ENCODE measurements around the gene MAGEF1.

GRCh38 chr3:184739594-184740505 is 28.0 kb upstream of the MAGEF1 start:
- TF ChIP-seq CTCF (IDR thresholded peaks at IDR 0.05 in 2 of 3, conservative IDR thresholded peaks at IDR 0.05 in 1 of 3; ENCODE audit: control insufficient read depth in 2 of 3, extremely low read depth in 1 of 3, insufficient read depth in 1 of 3, low read depth in 3 of 3, low read length in 3 of 3) (no peak), USF1 (IDR thresholded peaks at IDR 0.05; ENCODE audit: borderline replicate concordance, extremely low read length, insufficient read depth, low read depth, low read length) (no peak), NFYB (IDR thresholded peaks at IDR 0.05; ENCODE audit: insufficient read depth, low read depth, low read length) (no peak), NRF1 (conservative IDR thresholded peaks at IDR 0.05; ENCODE audit: low read depth, low read length) (no peak), CREM (IDR thresholded peaks at IDR 0.05; ENCODE audit: low read depth) (no peak), SMAD5 (IDR thresholded peaks at IDR 0.05; ENCODE audit: low read depth) (no peak)

All from GM12878 (cell line).